NCI-H774 (cell line): ENCODE data around the gene WDFY1.
"Not testable (repeated sequence)": the region's sequence is repeated elsewhere in the genome, so short reads cannot be mapped to it uniquely, and the experiment has no call there.

Experiments used
- DNase-seq: peaks from one replicate; lab custom pipeline; 2025; lab: John Stamatoyannopoulos, UW

WDFY1 gene

DNA sequence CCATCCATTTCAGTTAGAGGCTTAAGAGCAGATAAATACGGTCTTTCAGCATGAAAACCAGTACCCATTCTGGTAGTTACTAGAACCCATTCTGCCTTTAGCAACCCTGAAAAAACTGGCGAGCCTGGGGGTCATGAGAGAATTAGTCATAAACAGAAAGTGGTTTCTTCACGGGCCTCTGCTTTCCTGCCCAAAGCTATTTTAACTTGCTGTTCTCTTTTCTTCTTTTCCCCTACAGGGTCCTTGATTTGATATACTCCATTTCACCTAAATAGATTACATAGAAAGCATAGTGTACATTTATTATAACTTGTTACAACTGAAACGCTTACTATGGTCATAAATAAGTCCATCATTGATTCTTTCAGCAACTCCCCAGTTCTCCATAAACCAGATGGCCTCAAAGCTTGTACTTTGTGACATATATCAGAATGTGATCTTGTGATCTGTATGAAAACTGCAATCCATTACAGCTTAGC is 48.3 kb downstream of the WDFY1 start:
- no peak for DNase-seq

DNA sequence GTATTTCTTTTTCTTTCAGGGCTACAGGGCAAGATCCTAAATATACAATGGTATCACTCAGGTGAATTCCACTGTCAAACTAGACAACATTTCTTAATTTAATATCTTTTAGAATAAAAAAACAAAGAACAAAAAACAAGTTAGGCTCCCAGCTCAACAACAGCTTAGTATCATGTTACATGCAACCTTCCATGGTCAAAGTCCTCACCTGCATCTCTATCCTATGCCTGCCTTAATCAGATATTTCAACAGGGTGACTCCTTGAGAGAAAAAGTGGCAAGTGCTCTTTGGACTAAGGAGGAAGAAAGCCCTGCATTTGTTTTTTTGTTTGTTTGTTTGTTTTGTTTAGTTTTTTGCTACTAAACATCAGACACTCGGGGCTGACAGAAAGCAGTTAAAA is 50.2 kb downstream of the WDFY1 start:
- no peak for DNase-seq

DNA sequence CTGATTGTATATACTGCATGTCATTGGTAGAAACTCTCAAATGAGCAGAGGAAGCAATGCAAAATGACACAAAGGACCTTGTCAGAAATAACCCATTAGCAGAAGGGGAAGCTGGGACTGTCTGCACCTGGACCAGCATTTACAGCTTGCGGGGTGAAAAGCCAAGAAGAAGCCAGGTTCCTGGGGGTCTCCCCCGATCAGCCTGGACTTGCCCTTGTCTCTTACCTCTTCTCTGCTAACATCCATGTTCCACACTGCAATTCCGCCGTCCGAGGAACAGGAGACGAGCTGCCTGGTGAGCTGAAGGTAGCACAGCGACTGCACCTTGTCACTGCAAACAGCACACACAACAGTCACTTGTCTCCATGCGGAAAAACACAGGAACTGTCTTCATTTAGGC is 51.1 kb downstream of the WDFY1 start:
- no peak for DNase-seq

DNA sequence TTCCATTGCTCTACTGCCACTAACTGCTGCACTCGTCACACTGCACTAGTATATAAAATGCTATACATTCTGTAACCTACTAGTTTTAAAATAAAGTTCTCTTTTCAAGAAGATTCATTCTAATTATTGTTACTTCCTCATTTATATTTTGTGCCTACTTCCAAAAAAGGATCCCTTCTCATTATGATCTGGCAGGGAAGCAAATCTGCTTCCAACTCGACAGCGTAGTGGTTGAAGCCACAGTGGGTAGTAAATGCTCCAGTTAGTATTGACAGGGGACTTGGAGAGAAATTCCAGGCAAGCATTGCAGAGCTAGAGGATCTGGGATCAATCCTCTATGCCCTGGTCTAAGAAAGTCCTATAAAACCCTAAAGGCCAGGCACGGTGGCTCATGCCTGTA is 54.4 kb downstream of the WDFY1 start:
- no peak for DNase-seq

DNA sequence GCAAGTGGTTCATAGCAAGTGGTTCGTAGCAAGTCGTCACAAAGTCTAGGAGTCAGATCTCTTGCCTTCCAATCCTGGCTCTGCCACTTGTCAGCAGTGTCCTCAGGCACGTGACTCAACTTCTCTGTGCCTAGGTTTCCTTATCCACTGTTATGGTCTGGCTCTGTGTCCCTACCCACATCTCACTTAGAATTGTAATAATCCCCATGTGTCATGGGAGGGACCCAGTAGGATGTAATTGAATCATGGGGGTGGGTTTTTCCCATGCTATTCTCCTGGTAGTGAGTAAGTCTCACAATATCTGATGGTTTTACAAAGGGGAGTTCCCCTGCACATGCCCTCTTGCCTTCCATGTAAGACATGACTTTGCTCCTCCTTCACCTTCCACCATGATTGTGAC is 55.9 kb downstream of the WDFY1 start:
- no peak for DNase-seq

DNA sequence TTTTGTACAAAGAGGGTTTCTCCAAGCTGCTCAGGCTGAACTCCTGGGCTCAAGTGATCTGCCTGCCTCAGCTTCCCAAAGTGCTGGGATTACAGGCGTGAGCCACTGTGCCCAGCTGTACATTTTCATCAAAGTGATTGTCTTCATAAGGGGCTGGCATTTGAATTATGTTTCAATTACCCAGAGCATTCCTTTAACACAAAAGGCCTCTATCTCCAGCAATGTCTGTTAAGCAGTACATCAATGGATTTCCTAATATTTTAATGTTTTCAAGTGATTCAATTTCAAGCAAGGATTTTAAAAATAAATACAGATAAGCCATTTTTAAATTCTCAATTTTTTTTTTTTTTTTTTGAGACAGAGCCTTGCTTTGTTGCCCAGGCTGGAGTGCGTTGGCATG is 56.9 kb downstream of the WDFY1 start:
- no peak for DNase-seq

DNA sequence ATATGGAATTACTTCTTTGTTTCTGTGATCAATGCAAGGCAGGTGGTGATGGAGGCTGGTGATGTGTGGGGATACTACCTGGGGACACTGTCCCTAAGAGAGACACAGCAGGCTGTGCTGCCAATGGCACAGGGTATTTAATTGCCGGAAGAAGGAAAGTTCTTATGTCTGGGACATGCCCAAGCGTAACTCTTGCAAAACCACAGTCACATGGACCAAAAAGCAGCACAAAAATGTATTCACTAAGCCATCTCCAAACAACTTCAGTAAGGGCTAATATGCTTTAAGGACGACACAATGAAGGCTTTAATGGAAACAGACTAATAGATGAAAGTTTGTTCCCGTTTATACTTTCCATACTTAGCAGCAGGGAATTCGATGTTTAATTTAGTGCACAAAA is 58.0 kb downstream of the WDFY1 start:
- no peak for DNase-seq

DNA sequence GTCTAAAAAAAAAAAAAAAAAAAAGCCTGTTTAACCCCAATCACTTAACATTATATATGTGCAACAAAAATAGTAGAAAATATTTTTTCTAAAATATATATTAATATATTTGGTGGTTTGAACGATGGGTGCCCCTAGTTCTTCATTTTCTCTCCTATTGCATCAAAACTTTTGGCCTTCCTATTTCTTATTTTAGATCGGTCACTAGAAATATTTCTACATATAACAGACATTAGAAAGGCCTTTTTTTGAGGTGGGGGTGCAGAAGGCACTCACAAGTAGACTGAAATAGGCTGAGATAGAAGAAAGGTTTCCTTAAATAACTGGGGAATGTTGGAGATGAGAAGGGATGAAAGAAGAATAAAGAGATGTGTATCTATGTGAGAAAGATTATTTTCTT is 58.4 kb downstream of the WDFY1 start:
- no peak for DNase-seq

DNA sequence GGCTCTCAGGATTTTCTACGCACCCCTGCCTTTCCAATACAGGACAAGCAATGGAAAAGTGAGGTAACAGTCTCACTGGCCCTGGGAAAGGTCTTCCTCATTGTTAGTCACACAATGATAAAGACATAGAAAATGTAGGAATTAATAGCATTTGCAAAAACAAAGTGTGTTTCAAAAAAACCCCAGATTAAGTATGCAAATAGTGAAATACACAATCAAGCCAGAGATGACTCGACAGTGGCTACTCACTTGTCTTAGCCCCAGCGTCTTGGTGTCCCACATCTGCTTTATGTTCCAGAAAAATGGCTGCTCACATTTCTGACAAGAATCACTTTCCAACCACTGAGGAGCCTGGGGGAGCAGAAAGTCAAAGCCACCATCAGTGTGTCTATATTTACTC is 60.7 kb downstream of the WDFY1 start:
- no peak for DNase-seq

DNA sequence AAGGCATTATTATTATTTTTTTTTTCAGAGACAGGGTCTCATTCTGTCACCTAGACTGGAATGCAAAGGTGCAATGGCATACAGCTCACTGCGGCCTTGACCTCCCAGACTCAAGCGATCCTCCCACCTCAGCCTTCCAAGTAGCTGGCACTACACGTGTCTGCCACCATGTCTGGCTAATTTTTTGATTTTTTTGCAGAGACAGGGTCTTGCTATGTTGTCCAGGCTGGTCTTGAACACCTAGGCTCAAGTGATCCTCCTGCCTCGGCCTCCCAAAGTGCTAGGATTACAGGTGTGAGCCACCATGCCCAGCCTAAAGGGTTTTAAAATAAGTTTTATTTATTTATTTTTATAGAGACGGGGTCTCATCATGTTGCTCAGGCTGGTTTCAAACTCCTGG is 62.4 kb downstream of the WDFY1 start:
- DNase-seq = no peak

DNA sequence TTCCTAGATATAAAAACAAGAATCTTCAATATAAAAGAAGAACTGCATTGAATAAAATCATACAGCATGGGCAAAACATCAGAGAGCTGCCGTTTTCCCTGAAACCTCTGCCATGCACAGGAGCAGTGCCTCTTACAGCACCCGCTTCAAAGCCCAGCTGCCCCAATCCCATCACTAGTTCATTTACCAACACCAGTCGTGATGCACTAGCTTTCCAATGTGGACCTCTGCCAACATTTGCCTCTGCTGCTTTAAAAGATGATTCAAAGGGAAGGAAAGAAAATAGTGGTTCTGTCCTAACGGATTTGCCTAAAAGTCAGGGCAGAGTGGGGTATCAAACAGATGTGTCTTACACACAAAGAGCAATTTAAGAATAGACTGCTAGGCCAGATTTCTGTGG is 64.3 kb downstream of the WDFY1 start:
- DNase-seq = no peak

DNA sequence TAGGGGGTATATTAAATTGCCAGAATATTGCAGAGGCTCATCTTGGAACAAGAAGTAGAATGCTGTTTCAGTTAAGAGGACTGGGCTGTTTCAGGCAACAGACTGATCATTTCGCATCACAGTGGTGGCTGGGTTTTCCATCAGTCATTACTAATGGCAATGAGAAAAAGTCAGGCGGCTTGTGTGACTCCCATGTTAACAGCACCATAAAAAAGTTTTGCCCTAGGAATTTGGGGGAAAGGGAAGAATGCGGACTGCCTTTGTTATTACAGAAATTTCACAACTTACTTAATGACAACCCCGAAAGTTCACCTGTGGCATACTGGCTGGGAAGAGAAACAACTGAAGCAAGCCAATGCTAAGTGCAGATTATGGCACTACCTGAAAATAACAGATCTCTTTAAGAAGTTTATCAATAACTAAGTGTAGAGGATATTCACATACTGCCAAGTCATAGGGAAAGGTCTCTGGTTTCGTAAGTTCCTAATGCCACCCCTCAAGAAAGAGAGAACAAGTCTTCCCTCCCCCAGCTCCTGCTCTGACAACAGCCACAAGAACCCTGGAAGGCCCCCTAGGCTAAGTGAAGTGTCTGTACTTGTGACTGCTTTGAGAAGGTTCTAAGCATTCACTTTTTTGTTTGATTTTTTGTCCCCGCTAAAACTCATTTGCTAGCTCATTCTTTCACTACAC is 67.3 kb downstream of the WDFY1 start:
- DNase-seq = no peak

DNA sequence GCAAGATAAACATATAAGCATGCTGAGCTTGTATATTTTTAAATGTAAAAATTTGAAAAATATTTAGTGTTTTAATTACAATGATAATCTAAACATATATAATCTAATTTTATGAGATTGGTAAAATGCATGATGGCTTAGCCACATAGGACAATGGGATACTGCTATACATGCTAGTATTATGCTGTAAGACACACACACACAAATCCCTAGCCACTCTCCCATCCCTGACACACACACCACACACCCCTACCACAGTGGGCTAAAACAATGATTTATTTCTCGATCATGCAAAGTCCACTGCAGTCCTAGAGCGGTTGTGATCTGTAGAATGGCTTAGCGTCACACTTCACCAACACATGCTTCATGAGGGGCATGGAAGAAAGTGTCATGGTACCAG is 71.5 kb downstream of the WDFY1 start:
- DNase-seq = no peak

DNA sequence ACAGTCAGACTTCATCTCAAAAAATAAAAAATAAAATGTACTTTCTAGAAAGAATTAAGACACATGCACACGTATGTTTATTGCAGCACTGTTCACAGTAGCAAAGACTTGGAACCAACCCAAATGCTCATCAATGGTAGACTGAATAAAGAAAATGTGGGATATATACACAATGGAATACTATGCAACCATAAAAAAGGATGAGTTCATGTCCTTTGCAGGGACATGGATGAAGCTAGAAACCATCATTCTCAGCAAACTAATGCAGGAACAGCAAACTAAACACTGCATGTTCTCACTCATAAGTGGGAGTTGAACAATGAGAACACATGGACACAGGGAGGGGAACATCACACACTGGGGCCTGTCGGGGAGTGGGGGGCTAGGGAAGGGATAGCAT is 72.4 kb downstream of the WDFY1 start:
- DNase-seq = not testable (repeated sequence)

DNA sequence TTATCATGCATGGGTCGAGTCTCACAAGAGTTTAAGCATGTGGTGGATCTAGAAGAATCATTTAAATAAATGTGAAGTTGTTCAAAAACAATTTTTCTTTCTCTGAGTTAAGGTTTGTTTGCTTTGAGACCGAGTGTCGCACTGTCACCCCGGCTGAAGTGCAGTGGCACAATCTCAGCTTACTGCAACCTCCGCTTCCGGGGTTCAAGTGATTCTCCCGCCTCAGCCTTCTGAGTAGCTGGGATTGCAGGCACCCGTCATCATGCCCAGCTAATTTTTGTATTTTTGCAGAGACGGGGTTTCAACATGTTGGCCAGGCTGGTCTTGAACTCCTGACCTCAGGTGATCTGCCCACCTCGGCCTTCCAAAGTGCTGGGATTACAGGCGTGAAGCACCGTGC is 73.5 kb downstream of the WDFY1 start:
- not testable (repeated sequence) for DNase-seq

DNA sequence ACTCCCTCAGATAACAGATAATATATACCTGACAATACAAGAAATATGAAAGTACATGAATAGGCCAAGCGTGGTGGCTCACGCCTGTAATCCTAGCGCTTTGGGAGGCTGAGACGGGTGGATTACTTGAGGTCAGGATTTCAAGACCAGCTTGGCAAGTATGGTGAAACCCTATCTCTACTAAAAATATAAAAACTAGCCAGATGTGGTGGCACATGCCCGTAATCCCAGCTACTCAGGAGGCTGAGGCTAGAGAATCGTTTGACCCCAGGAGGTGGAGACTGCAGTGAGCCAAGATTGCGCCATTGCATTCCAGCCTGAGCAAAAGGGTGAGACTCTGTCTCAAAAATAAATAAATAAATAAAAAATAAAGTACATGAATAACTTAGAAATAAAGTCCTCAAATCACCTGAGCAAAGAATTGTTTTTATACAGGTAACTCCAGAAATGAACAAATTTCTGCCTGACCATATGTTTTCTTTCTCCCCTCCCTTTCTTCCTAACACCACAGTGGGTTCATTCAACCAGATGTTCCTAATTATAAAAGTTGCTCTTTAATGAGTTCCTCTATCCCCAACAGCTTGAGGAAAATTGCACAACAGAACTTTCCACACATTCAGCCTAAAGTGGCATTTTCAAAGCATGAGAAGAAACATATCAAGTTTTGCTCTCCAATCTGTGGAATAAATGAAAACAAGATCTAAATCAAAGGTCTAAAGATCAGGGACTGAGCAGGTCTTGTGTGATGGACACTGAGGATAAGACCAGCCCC is 74.1 kb downstream of the WDFY1 start:
- no peak for DNase-seq

DNA sequence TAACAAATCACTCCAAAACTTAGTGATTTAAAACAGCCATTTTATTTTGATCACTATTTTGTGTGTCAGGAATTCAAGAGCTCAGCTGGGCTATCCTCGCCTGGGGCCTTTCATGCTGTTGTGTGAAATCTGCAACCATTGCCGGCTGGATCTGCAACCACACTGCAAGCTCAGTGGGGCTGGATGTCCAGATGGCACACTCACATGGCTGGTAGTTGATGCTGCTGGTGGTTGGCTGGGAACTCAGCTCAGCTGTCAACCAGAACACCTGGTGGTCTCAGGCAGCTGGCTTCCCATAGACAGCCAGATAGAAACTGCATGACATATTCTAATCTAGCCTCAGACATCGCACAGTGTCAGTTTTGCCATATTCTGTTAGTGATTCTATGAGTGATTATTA is 77.1 kb downstream of the WDFY1 start:
- DNase-seq = no peak

DNA sequence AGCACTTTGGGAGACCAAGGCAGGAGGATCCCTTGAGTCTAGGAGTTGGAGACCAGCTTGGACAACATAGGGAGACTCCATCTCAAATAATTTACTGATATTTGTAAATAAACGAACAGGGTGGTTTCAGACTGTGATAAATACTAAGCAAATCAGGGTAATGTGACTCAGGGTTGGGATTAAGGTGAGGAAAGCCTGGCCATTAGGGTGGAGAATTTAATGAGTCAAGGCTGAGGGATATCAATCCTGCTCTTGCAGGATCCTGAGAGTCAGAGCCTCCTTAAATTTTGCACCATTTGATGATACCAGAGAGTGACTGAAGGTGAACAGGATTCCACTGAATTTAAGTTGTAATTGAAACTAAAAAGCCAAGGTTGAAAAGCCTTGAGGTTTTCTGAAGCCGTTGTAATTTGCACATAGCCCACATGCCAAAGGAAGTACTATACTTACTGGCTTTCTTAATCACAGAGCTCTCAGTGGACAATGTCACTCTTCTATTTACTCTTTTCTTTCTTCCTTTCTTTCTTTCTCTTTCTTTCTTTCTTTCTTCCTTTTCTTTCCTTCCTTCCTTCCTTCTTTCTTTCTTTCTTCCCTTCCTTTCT is 79.1 kb downstream of the WDFY1 start:
- no peak for DNase-seq

DNA sequence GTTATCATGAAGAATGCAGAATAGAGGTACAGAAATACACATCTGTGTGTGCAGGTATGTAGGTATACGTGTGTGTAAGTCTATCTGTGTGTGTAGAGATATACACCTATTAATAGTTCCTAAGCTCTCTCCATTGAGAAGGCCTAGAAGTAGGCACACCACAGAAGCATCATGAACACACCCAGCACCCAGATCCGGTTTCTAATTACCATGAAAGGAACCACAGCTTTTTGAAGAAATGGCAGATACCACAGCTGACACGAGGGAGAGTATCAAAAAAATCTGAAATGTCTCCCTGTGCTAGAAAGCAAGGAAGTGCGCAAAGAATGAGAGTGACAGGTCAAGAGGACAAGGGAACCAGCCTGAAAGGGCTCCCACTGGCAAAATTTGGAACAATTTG is 80.0 kb downstream of the WDFY1 start:
- DNase-seq = no peak

DNA sequence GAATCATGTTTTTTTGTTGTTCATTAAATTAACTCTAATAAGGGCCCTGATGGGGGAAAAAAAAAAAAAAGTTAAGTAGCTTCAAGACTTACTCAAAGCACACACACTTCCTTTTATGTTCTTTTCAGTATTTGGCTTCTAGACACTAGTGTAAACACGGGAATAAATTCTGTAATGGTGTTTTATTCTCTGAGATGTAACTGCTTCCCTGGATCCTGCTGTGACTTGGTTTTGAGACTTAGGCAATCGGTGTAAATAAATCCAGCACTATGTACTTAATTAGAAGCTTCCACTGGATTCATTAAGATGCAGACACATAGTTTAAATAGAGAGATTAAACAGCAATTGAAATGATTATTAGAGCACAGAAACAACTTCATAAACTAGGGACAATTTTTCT is 81.6 kb downstream of the WDFY1 start:
- DNase-seq = no peak

DNA sequence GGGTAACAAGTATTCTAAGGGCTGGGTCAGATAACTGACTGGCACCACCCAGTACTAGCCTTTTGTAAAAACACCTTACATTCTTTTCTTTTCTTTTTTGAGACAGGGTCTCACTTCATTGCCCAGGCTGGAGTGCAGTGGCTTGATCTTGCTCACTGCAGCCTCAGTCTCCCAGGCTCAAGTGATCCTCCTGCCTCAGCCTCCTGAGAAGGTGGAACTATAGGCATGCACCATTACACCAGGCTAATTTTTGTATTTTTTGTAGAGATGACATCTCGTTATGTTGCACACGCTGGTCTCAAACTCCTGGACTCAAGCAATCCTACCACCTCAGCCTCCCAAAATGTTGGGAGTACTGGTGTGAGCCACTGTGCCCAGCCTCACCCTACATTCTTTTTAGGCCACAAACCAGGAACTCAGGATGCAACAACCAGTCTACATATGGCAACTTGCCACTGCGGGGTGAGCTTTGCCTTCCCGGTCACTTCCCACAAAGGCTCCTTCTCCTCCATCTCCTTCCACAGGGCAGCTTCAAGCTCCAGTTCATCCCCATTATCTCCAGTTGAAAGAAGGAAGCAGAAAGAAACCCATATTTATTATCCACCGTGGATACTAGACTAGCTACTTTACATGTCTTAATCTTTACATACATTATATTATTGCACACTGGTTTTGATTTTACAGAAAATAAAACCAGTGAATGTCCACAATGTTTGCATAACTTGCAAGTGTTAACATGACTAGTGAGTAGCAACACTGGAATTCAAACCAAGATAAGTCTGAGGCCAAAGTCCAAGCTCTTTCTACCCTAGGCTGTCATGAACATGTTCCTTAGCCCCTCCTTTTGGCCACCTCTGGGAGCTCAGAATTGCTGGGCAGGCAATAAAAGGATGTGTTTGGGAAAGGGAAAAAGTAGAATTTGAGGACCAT is 84.1 kb downstream of the WDFY1 start:
- DNase-seq = no peak

DNA sequence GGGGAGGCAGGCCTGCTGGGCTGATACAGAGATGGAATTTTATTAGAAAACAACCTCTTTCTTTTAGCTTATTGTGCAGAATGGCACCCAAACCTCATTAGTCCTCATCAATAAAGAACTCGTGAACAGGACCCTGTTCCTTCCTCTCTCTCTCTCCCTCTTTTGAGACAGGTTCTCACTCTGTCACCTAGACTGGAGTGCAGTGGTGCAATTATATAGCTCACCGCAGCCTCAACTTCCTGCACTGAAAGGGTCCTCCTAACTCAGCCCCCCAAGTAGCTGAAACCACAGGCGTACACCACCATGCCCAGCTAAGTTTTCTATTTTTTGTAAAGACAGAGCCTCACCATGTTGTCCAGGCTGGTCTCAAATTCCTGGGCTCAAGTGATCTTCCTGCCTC is 86.1 kb downstream of the WDFY1 start:
- no peak for DNase-seq
